Central memory CD4-positive, alpha-beta T cell (primary cell): ENCODE results near the gene SOHLH1.

Experiments used
- DNase-seq: peaks from one replicate; pipeline ENCODE4 v3.0.0; 2022

SOHLH1 gene

DNA sequence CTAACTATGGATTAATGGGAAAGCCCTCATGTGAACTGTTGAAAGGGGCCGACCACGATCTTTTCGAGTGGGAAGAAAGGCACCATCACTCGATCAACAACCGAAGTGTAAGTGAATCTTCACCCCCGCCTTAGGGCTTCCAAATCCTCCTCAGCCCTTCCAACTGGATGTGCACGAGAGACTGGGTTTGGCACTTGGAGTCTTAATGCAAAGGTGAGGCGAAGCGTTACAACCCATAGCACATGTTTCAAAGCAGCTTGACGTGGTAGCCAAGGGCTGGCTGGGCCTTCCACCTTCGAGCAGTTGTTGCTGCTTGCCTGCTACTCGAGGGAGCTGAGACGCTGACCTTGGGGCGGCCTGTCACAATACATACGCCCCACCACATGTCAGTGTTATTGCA, 41.9 kb downstream of the SOHLH1 start:
- no peak for DNase-seq

DNA sequence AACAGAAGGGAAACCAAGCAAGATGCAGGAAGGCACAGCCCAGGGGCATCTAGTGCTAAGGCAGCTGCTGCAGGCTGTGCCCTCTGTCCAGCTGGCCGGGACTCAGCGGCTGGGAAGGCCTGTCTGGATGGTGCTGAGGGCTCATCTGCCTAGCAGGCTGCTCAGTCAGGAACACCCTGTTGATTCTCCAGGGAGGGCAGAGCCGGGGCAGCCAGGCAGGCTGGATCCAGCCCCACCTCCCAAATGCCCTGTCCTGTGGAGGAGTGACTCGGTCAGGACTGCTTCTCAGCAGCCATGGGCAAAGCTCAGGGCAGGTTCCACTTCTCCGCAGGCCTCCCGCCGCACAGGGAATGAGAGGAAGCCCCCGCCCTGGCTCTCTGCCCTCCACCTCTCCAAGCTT, 44.0 kb downstream of the SOHLH1 start:
- no peak for DNase-seq

DNA sequence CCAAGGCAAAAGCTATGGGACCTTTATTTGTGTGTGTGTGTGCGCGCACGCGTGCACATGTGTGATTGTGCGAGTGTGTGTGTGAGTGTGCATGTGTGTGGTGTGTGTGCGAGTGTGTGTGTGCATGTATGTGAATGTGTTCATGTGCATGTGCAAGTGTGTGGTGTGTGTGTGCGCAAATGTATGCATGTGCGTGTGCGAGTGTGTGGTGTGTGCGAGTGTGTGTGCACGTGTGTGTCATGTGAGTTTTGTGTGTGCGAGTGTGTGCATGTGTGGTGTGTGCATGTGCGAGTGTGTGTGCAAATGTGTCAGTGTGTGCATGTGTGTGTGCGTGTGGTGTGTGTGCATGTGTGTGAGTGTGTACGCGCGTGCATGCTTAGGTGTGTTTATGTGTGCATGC, 48.9 kb downstream of the SOHLH1 start:
- no peak for DNase-seq

DNA sequence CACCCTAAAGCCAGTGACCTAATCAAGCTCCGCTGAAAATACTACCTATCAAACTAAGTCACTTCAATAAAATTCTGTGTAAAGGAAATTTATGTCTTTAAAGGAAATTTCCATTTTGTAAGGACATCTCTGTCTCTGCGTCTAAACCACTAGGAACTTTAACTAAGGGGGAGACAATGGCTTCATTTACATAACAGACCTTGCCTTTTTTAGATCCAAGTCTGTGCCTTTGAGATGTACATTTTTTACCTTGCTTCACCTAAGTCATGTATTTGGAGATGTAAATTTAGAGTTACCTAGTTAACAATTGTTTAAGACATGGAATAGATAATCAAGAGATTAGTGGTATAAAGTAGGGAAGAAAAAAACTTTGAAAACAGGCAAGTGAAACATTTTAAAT, 49.8 kb downstream of the SOHLH1 start:
- no peak for DNase-seq

DNA sequence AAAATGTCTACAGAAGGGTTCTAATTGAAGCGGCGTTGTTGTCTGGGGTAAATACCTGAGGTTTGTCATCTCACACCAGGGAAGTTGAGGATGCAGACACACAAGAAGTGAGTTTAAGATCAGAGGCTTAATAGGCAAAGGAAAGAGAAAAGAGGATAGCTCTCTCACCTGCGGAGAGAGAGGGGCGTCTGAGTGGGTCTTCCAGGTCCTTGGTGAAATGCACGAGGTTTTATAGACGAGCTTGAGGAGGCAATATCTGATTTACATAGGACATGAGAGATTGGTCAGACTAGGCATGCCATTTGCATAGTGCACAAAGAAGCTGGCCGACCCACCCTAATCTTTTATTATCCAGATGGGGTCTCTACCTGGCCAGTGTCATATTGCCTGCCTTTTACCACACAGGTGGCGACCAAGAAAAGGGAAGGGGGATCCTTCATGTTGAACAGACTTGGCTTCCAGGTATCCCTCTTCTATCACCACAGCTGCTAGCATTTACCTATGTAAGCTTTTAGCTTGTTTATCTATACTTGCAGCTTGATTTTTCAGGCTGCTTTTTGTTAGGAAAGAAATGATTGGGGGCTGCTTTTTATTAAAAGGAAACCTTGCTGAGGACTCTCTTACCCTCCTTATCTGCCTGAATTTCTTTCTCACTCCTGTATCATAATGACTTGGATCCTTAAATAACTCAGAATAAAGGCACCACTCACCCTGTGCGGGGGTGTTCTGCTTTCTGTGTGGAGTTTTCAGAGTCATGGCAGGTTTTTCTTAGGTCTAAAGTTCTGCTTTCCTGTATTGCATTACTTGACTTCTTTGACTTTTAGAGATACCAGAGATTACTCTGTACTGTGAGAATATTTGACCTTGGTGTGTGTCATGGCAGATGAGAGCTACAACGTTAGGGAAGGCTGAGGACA, 50.5 kb downstream of the SOHLH1 start:
- DNase-seq, result no peak

DNA sequence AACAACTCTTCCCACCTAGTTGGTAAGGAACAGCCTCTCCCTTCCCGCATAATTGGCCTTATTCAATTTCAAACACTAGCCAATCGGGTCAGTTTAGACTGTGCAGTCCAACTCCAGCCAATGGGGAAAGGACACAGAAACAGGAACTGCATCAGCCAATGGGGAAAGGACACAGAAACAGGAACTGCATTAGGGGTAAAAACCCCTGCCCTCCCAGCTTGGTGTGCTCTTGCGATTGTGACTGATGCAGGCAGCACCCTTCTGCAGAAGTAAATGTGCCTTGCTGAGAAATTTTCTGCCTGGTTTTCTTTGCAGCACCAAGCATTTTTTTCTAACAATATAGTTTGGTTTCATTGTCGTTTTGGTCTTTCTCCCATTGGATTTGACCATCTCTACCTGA, 51.4 kb downstream of the SOHLH1 start:
- DNase-seq, result no peak

DNA sequence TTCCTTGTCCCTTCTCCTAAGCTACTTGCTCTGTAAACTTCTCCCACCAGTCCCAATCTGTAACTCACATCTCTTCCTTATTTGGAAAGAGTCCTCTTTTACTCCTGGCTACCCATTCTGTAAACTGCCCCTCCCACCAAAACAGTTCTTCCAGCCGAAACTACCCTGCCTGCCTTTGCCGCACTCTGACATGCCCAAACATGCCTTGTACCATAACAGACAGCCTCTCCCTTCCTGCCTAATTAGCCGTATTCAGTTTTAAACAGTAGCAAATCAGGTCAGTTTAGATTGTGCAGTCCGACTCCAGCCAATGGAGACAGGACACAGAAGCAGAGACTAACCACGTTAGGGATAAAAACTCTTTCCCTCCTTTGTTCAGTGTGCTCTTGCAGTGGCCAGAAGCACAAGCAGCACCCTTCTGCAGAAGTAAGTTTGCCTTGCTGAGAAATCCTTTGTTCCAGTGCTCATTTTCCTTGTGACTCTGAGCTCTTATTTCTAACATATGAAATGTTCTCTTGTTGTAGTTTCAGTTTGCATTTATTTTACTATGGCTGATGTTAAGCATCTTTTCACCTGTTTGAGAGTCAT, 54.6 kb downstream of the SOHLH1 start:
- no peak for DNase-seq
